HG03196 (cell line): ENCODE data around the gene THSD4.

ENCODE experiments used
- ATAC-seq: cut with Tn5 transposase; IDR thresholded peaks from one replicate; pipeline ENCODE4 v1.9.1; 2021; ENCODE audit not compliant: unreplicated experiment

Gene THSD4

DNA sequence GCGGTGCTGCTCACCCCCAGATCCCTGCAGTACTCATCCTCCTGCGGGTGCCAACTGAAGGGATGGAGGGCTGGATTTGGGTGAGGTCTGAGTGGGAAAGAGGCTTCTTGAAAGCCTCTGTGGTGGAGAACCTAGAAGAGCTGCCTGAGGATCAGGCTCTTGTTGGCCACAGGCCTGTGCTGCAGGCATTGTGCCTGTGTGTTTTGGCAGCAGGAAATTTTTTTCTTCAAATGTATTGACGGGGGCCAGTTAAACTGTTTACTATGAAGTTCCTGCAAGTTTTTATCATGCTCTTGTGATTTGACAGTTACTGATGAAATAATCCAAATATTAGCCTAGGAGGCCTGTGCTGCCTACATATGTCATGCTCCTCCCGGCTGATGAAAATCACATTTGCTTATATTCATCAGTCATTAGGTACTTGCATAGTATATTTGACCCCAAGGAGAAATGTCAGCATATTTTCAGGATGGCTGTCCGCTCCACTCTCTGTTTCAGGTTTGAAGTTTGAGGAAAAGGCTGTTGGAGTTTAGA lies 103.1 kb downstream of the THSD4 start:
- no peak for ATAC-seq

DNA sequence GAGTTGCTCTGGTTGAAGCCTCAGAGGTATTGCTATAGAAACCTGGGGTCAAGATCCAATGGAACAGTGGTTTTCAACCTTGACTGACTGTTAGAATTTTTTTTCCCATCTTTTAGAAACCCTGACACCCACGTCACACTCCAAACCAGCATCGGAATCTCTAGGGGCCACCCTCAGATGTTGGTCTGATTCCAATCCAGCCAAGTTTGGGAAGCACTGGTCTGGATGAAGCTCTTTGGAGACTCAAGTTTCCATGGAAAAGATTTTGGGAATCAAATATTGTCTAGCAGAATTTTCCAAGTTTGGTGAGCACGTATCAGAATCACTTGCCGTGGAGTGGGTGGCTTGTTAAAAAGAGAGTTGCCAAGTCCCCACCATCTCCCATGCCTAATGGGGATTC lies 103.8 kb downstream of the THSD4 start:
- ATAC-seq, result no peak

DNA sequence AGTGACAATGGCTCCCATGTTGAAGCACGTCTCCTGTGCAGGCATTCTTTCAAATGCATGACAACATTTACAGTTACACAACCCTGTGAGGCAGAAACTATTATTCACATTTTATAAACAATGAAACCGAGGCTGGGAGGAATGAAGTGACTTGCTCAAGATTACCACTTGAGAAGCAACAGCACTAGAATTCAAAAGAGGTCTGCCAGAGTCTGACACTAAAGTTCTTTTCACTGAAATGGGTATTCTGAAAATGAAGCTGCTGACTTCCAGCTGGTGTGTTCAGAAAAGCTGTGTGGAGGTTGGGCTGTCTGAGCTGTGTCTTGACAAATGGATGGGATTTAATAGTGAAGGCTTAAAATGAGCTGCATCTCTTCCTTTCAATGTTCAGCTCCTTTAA lies 104.4 kb downstream of the THSD4 start:
- ATAC-seq, result no peak

DNA sequence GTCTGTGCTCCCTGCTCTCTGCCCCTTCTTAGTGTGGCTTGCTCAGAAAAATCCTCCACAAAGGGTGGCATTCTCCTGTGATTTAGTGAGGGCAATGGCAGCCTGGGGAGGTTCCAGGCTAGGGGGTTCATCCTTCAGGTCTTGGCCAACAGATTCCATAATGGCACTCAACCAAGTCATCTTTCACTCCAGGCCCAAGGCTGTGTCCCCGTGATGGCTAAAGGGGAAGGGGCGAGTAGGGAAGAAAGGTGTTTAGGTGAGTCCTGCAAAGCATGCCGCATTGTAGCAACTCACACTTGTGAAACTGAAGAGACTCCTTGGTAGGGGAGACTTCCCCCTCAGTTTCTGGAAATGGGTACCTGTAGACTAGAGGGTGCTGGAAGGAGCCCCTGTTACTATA lies 105.6 kb downstream of the THSD4 start:
- no peak for ATAC-seq

DNA sequence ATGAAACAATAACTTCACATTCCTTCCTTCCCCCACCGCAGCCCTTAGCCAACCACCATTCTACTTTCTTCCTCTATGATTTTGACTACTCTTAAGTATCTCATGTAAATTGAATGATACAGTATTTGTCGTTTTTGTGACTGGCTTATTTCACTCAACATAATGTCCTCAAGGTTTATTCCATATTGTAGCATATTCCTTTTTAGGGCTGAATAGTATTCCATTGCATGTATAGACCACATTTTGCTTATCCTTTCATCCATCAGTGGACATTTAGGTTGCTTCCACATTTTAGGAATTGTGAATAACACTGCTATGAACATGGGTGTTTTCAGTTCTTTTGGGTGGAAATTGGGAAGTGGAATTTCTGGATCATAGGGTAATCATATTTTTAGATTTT lies 106.1 kb downstream of the THSD4 start:
- no peak for ATAC-seq

DNA sequence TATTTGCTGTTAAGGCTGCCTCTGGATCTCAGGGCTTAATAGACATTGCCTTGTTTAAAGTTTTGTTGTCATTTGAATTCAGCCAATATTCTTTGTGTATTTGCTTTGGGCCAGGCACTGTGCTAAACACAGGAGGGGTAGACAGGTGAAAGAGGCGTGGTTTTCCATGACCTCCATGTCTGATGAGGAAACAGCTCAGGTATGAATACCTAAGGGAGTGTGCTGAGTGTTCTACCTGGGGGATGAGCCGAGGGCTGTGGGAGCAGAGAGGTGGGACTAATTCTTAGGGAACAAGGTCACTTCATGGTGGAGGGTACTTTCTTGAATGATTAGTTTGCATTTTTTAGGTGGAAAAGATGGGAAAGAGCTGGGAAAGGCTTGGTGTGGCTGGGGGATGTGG lies 108.2 kb downstream of the THSD4 start:
- ATAC-seq, result no peak

DNA sequence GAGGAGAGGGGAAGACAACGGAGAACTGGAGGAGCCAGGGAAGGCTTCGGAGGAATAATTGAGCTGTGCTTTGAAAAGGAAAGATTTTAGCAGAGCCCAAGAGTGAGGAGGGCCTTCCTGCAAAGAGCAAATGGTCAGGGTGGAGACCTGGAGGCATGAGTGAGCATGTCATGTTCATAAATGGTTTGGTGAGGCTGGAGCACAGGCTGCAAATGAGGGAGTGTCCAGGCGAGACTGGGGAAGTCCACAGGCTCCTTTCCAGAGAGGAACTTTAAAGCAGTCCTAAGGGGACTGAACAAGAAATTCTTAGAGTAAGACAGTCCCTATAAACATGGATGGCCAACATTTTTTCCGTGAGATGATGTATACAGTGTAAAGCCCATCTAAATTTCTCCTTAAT lies 108.8 kb downstream of the THSD4 start:
- no peak for ATAC-seq

DNA sequence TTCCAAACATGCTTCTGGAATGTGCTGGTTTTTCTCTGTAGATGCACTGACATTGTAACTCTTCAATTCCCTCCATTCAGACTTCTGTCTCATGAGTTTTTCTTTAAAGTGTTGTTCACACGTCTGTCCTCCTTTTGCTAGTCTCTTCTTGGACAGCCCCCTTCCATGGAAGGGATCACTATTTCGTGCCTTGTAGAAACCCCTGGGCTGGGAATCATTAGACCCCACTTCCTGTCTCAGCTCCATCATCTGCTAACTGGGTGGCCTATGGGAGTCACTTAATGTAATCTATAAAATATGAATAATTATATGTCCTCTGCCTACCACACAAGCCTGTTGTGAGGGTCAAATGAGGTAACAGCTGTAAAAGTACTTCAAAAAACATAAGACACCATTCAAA lies 110.6 kb downstream of the THSD4 start:
- ATAC-seq, result no peak

DNA sequence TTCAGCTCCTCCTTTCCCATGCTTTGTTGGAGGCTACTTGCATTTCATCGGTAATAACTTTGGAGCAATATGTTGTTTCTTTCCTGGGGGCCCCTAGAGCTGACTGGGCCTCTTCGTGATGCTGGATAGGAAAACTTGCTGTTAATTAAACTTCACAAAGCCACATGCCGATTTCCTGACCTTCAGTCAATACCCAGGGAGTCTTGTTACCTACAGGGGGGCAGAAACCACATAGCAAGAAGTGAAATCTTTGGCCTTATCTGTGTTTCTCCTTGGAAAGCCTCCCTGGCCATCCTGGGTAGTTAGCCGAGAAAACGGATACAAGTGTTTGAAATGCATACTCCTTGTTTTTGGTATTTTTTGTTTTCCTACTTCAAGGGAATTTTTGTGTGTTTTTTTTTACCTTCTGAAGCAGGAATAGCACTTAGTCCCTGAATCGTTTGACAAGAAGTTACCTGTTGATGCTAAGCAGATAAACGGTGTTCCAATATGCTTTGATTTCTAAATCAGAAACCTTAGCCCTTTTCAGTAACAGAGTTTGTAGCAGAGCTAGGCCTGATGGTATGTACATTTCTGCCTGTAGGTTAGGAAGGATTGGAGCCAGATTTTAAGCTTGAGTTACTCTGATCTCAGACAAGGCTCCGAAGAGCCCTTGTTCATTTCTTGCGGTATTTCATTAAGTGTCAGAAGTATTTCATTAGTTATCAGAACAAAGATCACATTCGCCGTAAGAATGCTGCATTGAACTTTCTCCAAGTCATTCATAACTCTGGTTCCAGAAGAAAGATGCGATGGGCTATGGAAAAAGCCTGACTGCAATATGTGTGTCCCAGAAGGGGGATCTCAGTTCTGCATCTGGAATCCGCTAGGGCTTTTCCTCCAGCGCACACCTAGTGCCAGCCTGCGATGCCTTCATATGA lies 111.5 kb downstream of the THSD4 start:
- ATAC-seq, result no peak

DNA sequence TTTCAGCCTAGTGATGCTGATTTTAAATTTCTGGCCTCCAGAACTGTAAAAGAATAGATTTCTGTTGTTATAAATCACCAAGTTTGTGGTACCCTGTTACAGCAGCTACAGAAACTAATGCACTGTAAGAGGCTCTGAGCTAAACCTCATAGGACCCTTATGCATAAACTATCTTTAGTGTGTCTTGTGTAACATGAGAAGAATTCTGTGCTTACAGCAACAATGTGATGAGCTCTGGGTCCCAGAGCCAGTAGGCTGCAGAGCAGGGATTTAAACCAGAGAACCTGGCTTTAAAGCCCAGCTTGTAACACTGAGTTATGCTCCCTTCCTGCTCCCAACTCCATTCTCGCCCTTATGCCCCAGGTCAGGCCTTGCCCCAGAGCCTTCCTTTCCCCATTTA lies 113.1 kb downstream of the THSD4 start:
- no peak for ATAC-seq

DNA sequence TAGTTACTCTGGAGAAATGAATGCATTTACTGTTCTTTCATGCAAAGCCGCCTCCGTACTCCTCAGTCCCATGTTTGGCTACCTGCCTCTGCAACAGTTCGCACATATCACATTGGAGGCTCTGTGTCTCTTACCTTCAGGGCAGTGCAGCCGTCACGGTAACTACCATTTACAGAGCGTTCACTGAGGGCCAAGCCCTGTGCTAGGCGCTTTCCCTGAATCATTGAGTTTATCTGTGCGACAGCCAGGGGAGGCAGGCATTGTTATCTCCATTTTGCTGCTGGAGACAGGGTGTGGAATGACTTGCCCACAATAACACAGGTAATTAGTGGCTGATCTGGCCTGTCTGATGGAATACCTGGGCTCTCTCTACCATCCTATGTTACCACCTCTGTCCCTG lies 115.0 kb downstream of the THSD4 start:
- no peak for ATAC-seq

DNA sequence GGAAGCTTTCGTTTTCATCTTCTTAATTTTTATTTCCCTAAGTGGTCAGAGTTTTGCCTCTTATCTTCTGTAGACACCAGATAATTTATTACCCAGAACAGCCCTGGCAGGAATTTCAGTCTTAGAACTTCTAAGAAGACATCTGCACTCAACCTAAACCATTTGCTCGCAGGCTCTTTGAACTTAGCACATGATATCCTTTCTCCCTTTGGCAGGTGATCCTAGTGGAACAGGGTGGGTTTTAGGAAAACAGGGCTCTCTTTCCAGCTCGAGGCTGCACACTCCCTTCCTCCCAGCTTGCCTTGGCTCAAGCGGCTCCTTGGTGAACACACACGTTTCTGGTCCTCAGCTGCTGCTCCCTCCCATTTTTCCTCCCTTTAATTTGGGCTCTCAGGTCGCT lies 116.5 kb downstream of the THSD4 start:
- ATAC-seq, result no peak

DNA sequence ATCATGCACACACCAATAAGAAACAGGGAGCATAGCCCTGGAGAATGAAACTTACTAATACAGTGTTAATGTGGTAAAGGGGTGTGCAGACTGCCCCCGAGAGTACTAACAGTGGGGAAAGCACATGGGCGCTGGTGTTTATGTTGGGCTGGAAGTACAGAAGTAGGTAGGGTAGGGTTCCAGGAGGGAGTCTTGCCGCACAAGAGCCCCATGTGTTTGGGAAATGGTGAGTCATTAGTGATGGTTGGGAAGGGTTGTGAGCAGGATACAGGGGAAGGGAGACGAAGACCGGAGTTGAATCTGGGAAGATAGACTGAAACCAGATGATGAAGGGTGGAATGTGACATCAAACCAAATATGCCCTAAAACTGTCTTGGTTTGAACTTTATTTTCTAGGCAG lies 117.1 kb downstream of the THSD4 start:
- no peak for ATAC-seq

DNA sequence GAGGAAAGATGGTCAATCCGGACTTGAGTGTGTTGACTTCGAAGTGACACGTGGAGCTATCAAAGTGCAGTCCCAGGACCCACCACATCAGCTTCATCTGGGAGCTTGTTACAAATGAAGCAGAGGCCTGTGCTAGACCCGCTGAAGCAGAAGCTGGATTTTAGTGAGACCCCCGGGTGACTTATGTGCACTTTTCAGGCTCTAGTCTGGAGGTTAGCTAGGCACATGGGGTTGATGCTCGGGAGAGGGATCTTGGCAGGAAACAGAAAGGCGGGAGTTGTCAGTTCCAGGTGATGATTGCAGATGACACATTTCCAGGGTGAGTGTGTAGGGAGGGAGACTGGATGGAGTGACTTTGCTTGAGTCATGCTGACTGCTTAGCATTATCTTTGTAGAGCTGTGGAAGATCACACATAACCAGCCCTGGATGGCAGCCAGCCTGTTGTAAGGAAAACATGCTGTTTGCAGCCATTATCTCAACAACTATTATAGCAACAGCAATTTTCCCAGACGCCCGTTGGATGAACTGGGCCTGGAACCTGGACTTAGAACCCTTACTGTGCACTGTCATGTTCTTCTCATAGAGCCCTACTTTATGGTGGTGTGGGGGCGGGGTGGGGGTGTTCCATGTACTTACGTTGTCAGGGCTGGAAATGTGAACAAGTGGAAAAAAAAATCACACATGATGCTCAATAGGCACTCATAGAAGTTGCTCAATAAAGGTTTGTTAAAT lies 122.4 kb downstream of the THSD4 start:
- ATAC-seq, result no peak

DNA sequence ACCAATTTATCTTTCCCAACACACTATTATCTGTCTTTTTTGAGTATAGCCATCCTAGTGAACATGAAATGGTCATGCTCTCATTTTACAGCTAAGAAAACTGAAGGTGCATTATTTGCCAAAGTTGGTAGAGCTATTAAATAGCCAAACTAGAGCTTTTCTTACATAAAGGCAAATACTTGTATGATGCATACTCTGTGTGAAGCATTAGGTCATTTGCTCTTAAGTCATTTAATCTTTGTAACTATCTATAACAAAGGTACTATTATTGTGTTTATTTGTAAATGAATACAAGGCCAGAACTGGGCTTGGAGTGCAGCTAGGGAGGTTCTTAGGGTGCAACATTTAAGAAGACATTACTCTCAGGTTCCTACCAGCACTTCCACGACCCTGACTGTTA lies 123.7 kb downstream of the THSD4 start:
- ATAC-seq, result no peak

DNA sequence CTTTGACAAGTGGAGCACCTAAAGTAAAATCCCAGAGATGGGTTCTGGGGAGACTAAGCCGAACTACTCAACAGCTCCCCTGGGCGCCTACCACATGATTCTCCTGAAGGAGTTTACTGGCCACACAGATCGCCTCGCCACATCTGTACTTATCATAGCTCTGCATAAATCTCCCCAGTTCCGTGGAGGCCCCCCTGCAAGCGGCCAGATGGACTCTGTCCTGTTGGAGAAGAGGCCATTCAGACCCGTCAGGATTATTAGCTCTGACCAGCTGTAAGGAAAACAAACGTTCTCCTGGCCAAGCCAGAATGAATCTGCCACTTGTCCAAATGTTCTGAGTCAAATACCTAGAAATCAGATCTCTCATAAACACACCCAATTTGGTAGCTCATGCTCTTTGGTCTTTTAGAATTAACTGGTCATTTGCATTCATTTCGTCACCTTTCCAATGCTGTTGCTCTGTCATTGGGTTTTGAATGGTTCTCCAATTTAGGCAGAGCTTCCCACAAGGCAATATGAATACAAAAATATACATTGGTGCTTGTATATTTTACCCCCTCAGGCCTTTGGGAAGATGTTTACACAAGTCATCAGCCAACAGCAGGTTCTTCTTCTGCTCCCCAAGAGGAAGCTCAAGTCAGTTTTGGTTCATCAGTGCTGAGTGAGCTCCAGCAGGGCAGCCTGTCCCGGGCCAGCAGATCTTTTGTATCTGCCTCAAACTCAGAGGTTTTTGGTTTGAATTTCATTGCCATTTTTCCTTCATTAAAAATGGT lies 124.5 kb downstream of the THSD4 start:
- no peak for ATAC-seq

DNA sequence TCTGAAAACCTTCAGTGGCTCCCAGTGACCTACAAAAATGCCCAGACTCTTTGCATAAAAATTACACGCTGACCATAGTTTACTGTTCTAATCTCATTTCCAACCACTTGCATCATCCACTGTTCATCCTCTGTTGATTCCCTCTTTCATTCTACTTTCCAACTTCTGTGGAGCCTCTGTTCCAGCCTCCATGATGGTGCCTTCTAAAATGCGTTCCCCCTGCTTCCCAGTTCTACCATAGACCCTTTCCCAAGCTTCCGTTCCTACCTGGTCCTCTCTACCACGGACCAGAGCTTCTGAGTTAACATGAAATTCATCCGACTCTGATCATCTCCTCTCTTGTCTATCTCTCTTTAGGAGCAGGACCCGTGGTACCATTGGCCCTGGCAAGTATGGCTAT lies 127.0 kb downstream of the THSD4 start:
- no peak for ATAC-seq

DNA sequence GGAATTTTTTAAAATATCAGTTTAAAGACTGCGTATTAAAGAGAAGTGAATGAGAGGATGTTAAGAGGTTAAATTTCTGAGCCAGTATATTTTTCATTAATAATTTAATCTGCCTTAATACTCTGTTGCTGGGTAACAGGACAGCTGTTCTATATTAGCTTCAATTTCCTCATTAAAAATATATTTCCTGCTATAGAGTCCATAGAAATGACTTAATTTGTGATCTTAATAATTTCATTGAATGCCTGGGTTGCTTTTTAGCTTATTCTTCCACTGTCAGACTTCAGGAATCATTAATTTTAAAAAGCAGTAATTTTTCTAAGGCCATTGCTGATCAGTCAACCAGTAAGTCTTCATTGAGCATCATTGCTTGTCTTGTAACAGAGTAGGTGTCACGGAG lies 129.0 kb downstream of the THSD4 start:
- no peak for ATAC-seq

DNA sequence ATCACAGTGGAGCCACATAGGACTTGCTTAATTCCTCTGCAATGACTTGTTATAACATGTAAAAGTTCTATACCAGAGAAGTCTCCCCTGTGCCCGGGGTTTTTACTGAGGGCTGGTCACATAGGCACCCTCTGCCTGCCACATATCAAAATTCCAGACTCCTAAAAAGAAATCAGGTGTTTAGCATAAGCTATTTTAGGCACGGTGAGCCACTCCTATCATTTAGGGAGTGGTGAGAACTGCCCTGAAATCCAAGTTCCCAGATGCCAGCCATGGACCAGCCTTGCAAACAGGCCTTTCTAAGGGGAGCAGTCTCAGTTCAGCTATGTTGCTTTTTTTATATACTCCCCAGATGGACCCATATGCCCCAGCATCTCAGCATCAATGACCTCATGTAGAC lies 130.3 kb downstream of the THSD4 start:
- no peak for ATAC-seq

DNA sequence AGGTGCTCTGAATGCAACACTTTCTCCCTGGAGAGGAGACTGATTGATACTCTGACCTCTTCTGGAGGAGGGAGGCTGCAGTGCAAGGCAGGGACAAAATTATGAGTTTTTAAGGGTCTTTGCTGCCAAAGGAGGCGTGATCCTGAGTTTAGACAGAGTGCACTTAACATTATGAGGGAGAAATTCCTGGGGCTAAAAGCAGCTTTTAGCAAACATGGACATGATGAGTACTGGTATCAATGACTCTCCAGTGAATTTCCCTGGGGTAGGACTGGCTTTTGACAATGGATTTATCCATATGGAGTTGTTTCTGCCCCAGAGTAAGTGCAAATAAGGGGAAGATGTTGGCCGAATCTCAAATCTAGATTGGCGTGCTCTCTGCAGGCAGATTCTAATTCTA lies 133.1 kb downstream of the THSD4 start:
- ATAC-seq, result no peak

DNA sequence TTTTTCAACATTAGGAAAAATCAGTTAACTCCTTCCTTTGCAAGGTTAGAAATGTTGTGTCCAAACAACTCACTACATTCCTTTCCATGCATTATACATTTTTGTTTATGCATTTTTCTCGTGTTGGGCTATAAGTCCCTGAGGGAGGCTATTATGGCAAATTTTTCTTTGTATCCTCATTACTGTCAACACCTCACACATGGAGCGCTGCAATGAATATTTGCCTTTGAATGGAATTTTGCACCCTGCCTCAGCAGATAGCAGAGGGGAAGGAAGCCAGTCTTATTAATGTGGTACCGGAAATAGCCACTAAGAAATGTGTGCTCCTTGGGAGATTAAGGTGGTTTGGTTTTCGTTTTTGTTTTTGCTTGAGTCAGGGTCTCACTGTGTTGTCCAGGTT lies 134.7 kb downstream of the THSD4 start:
- ATAC-seq, result no peak
